ENCODE results near the gene IL17RD.

The IL17RD gene

DNA sequence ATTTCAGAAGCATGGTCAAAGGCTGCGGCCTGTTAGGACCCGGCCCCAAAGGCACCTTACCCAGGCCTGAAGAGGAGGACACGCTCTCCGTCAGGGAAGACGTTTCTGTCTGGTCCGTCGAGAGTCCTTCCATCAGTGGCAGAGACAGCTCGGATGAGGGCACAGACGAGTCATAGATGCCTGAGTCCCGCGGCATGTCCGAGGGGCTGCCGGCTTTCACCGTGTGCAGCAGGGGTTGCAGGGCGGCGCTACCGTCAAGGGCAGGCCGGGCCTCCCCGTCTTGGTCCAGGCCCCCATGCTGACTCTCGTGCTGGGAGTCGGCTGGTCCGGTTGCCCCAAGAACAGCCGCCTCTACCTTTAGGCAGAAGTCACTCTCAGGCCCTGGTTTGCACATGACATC lies 67.6 kb downstream of the IL17RD start:
- no peak overlapping the region for H3K4me3 ChIP-seq (ENCODE audit: low read length)
- no peaks in the 10 kb centered on the region for H3K9me3 ChIP-seq (ENCODE audit: control insufficient read depth, insufficient read depth, low read length)
- H3K27ac ChIP-seq (ENCODE audit: low read depth, low read length): no peak overlapping the region
- no peaks in the 10 kb centered on the region for H3K36me3 ChIP-seq (ENCODE audit: control insufficient read depth, low read length)
- H4K20me1 ChIP-seq (ENCODE audit: control insufficient read depth, insufficient read depth, low read depth, low read length): no peaks in the 10 kb centered on the region
- no peak overlapping the region for H3K4me2 ChIP-seq (ENCODE audit: low read length)
- H3K79me2 ChIP-seq (ENCODE audit: control insufficient read depth, low read length): no peaks in the 10 kb centered on the region
- no peak for TF ChIP-seq EZH2phosphoT487 (IDR thresholded peaks at IDR 0.05; ENCODE audit: borderline replicate concordance, low read length)
- TF ChIP-seq, protein P1, sequence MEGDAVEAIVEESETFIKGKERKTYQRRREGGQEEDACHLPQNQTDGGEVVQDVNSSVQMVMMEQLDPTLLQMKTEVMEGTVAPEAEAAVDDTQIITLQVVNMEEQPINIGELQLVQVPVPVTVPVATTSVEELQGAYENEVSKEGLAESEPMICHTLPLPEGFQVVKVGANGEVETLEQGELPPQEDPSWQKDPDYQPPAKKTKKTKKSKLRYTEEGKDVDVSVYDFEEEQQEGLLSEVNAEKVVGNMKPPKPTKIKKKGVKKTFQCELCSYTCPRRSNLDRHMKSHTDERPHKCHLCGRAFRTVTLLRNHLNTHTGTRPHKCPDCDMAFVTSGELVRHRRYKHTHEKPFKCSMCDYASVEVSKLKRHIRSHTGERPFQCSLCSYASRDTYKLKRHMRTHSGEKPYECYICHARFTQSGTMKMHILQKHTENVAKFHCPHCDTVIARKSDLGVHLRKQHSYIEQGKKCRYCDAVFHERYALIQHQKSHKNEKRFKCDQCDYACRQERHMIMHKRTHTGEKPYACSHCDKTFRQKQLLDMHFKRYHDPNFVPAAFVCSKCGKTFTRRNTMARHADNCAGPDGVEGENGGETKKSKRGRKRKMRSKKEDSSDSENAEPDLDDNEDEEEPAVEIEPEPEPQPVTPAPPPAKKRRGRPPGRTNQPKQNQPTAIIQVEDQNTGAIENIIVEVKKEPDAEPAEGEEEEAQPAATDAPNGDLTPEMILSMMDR (IDR thresholded peaks at IDR 0.05; ENCODE audit: low read depth, low read length, poor library complexity, severe bottlenecking): no peak
- no peaks in the 10 kb centered on the region for H3K9me2 ChIP-seq (replicated peaks; ENCODE audit: control insufficient read depth, low read length)
- H3F3A ChIP-seq (ENCODE audit: control insufficient read depth, insufficient read depth): no peaks in the 10 kb centered on the region
- peaks cover 4% of the 10 kb centered on the region; the same call in 1 of the 2 replicates for H3K4me1 ChIP-seq (ENCODE audit: control insufficient read depth, low read length)
- H3K27me3 ChIP-seq (ENCODE audit: control insufficient read depth, low read length): peaks cover 12% of the 10 kb centered on the region

DNA sequence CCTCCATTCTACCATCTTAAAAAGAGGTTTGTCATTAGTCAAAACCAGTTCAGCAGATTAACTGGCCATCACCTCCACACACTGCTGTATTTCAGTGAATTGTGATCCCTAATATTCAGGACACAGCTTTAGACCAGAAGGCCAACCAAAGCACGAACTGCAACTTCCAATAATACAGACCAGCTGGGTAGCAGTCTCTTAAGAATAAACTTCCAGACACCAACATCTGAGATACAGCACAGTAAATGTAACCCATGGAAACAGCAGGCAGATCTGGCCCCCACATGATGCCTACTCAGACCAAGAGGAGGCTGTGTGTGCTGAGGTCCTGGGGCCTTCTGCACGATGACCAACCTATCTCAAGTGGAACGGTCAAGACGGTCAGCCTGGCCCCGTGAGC lies 69.8 kb downstream of the IL17RD start:
- Histone ChIP-seq H3K9me3 (ENCODE audit: control insufficient read depth, insufficient read depth, low read length) (no peaks in the 10 kb centered on the region), H3K27me3 (ENCODE audit: control insufficient read depth, low read length) (peaks cover 17% of the 10 kb centered on the region), H4K20me1 (ENCODE audit: control insufficient read depth, insufficient read depth, low read depth, low read length) (no peaks in the 10 kb centered on the region), H3K27ac (ENCODE audit: low read depth, low read length) (no peak overlapping the region), H3K79me2 (ENCODE audit: control insufficient read depth, low read length) (no peaks in the 10 kb centered on the region), H3K36me3 (ENCODE audit: control insufficient read depth, low read length) (no peaks in the 10 kb centered on the region), H3F3A (ENCODE audit: control insufficient read depth, insufficient read depth) (no peaks in the 10 kb centered on the region), H3K4me2 (ENCODE audit: low read length) (no peak overlapping the region), H3K4me1 (ENCODE audit: control insufficient read depth, low read length) (peaks cover 4% of the 10 kb centered on the region; the same call in 1 of the 2 replicates), H3K4me3 (ENCODE audit: low read length) (no peak overlapping the region), H3K9me2 (replicated peaks; ENCODE audit: control insufficient read depth, low read length) (no peaks in the 10 kb centered on the region)
- no peak for TF ChIP-seq EZH2phosphoT487 (IDR thresholded peaks at IDR 0.05; ENCODE audit: borderline replicate concordance, low read length)
- TF ChIP-seq, protein P1 (IDR thresholded peaks at IDR 0.05; ENCODE audit: low read depth, low read length, poor library complexity, severe bottlenecking): no peak

DNA sequence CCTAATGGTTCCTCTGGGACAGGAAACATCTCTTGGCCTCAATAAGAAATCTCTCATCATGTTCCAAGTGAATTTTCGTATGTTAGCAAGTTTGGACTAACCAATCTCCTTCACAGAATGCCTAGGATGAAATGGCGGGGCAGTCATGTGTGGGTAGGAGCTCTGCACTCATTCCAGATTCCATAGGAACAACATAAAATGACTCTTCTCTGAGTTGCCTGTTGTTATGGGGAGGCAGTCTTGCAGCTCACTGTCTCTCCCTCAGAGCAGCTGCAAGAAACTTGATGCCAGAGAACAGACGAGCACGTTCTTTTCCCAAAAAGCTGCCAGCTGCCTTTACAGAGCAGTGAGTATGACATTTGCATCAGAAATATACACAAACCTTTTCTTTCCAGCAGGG lies 70.6 kb downstream of the IL17RD start:
- H3K4me1 ChIP-seq (ENCODE audit: control insufficient read depth, low read length): no peaks in the 10 kb centered on the region
- no peaks in the 10 kb centered on the region for H3K79me2 ChIP-seq (ENCODE audit: control insufficient read depth, low read length)
- H3F3A ChIP-seq (ENCODE audit: control insufficient read depth, insufficient read depth): no peaks in the 10 kb centered on the region
- TF ChIP-seq EZH2phosphoT487 (IDR thresholded peaks at IDR 0.05; ENCODE audit: borderline replicate concordance, low read length): no peak
- TF ChIP-seq, protein P1 (IDR thresholded peaks at IDR 0.05; ENCODE audit: low read depth, low read length, poor library complexity, severe bottlenecking): no peak
- no peak overlapping the region for H3K4me2 ChIP-seq (ENCODE audit: low read length)
- peaks cover 18% of the 10 kb centered on the region for H3K27me3 ChIP-seq (ENCODE audit: control insufficient read depth, low read length)
- no peaks in the 10 kb centered on the region for H3K36me3 ChIP-seq (ENCODE audit: control insufficient read depth, low read length)
- H3K27ac ChIP-seq (ENCODE audit: low read depth, low read length): no peak overlapping the region
- H4K20me1 ChIP-seq (ENCODE audit: control insufficient read depth, insufficient read depth, low read depth, low read length): no peaks in the 10 kb centered on the region
- H3K9me2 ChIP-seq (replicated peaks; ENCODE audit: control insufficient read depth, low read length): no peaks in the 10 kb centered on the region
- no peaks in the 10 kb centered on the region for H3K9me3 ChIP-seq (ENCODE audit: control insufficient read depth, insufficient read depth, low read length)
- H3K4me3 ChIP-seq (ENCODE audit: low read length): no peak overlapping the region
